GM23338 (cell line): ENCODE data around the gene RAC3. TPM values are rescaled to one million over a fixed set of nuclear protein-coding genes. Genes with fewer than 3 reads are reported as not detected.

Experiments
- ATAC-seq: fragments of 200-7000 bp; cut with Tn5 transposase; 3 replicates; pipeline ENCODE4 v1.9.1; 2020
- DNase-seq: peaks from one replicate; pipeline ENCODE4 v3.0.0-alpha.2; 2015; ENCODE audit warnings: low spot score
- H2AFZ ChIP-seq: fragments of 200-600 bp; sonication (generic); 2 replicates; pipeline ENCODE4 v1.8.0; 2016; ENCODE audit warnings: antibody characterized with exemption, mild to moderate bottlenecking, moderate library complexity
- H3F3A ChIP-seq: fragments of 200-600 bp; sonication (generic); replicated peaks from 2 replicates; pipeline ENCODE4 v1.8.0; 2017; ENCODE audit warnings: antibody characterized with exemption, mixed run types, low read depth
- H3K27ac ChIP-seq: fragments of 200-600 bp; sonication (generic); 2 replicates; pipeline ENCODE4 v1.6.1; 2016; ENCODE audit warnings: low read depth
- H3K27me3 ChIP-seq: fragments of 200-600 bp; sonication (generic); 2 replicates; pipeline ENCODE4 v1.8.0; 2016; ENCODE audit warnings: mild to moderate bottlenecking, mixed run types, moderate library complexity; ENCODE audit not compliant: insufficient read depth
- H3K36me3 ChIP-seq: fragments of 200-600 bp; sonication (generic); 2 replicates; pipeline ENCODE4 v1.8.0; 2016; ENCODE audit warnings: mild to moderate bottlenecking; ENCODE audit not compliant: insufficient read depth
- H3K4me1 ChIP-seq: fragments of 200-600 bp; sonication (generic); 2 replicates; pipeline ENCODE4 v1.8.0; 2016; ENCODE audit warnings: mild to moderate bottlenecking, moderate library complexity; ENCODE audit not compliant: insufficient read depth
- H3K4me2 ChIP-seq: fragments of 200-600 bp; sonication (generic); 2 replicates; pipeline ENCODE4 v1.7.1; 2017; ENCODE audit warnings: mixed run types
- H3K4me3 ChIP-seq: fragments of 200-600 bp; sonication (generic); 2 replicates; pipeline ENCODE4 v1.6.1; 2016; ENCODE audit warnings: mixed run types
- H3K79me2 ChIP-seq: fragments of 200-600 bp; sonication (generic); replicated peaks from 2 replicates; pipeline ENCODE4 v1.8.0; 2017; ENCODE audit warnings: mild to moderate bottlenecking; ENCODE audit not compliant: insufficient read depth
- H3K9me2 ChIP-seq: fragments of 200-600 bp; sonication (generic); 2 replicates; pipeline ENCODE4 v1.8.0; 2017; ENCODE audit not compliant: insufficient read depth
- H4K20me1 ChIP-seq: fragments of 200-600 bp; sonication (generic); replicated peaks from 2 replicates; pipeline ENCODE4 v1.8.0; 2017; ENCODE audit warnings: mild to moderate bottlenecking; ENCODE audit not compliant: insufficient read depth
- H3K27ac Mint-ChIP-seq: 2 replicates; pipeline ENCODE4 v1.8.0; 2020; ENCODE audit warnings: inconsistent platforms, mild to moderate bottlenecking, moderate library complexity, mixed read lengths
- H3K27me3 Mint-ChIP-seq: 3 replicates; pipeline ENCODE4 v1.8.0; 2022; ENCODE audit warnings: low read depth, mild to moderate bottlenecking, moderate library complexity, mixed read lengths, inconsistent platforms; ENCODE audit not compliant: insufficient read depth, poor library complexity
- H3K36me3 Mint-ChIP-seq: 3 replicates; pipeline ENCODE4 v1.8.0; 2021; ENCODE audit warnings: low read depth, mild to moderate bottlenecking, inconsistent platforms, moderate library complexity, mixed read lengths
- H3K4me1 Mint-ChIP-seq: 3 replicates; pipeline ENCODE4 v1.8.0; 2020; ENCODE audit warnings: mild to moderate bottlenecking, inconsistent platforms, mixed read lengths
- H3K4me3 Mint-ChIP-seq: 3 replicates; pipeline ENCODE4 v1.8.0; 2021; ENCODE audit warnings: moderate library complexity, mild to moderate bottlenecking, inconsistent platforms, mixed read lengths
- H3K9me3 Mint-ChIP-seq: 3 replicates; pipeline ENCODE4 v1.8.0; 2020; ENCODE audit warnings: moderate library complexity, mild to moderate bottlenecking, inconsistent platforms, mixed read lengths
- CREB1 ChIP-seq: fragments of 250-450 bp; sonication (Bioruptor Pico); IDR thresholded peaks from 2 replicates; pipeline ENCODE4 v1.5.0; 2020; ENCODE audit warnings: low read depth, mild to moderate bottlenecking, moderate library complexity
- EZH2 ChIP-seq: fragments of 200-600 bp; sonication (generic); IDR thresholded peaks from one replicate; pipeline ENCODE4 v1.8.0; 2017; ENCODE audit warnings: antibody characterized with exemption, mild to moderate bottlenecking, low read depth; ENCODE audit not compliant: unreplicated experiment
- EZH2phosphoT487 ChIP-seq: fragments of 200-600 bp; sonication (generic); IDR thresholded peaks from one replicate; pipeline ENCODE4 v1.8.1; 2018; ENCODE audit warnings: antibody characterized with exemption; ENCODE audit not compliant: unreplicated experiment
- JUNB ChIP-seq: IDR thresholded peaks from one replicate; pipeline ENCODE4 v1.6.1; 2016; ENCODE audit warnings: antibody characterized with exemption; ENCODE audit not compliant: unreplicated experiment
- NANOG ChIP-seq: IDR thresholded peaks from 2 replicates; pipeline ENCODE4 v1.6.1; 2016; ENCODE audit warnings: antibody characterized with exemption, borderline replicate concordance
- POLR2AphosphoS5 ChIP-seq: IDR thresholded peaks from 2 replicates; pipeline ENCODE4 v1.6.1; 2016; ENCODE audit warnings: antibody characterized with exemption, low read depth
- STAT1 ChIP-seq: IDR thresholded peaks from one replicate; pipeline ENCODE4 v1.6.1; 2016; ENCODE audit warnings: antibody characterized with exemption; ENCODE audit not compliant: unreplicated experiment
- ZNF114 ChIP-seq: fragments of 250-450 bp; sonication (Bioruptor Pico); IDR thresholded peaks from 2 replicates; pipeline ENCODE4 v1.5.0; 2020; ENCODE audit warnings: mild to moderate bottlenecking, moderate library complexity
- polyA plus RNA-seq: library from polyadenylated mRNA; unstranded; fragments of >200 nt; fragmentation: Nextera tagmentation; extraction: Ambion mirVana; gene quantifications from 2 replicates; pipeline ENCODE4 v1.2.1, GENCODE V29; 2016
- total RNA-seq: library from RNA; depleted of rRNA; stranded (reverse); fragments of >200 nt; shearing (Covaris generic); gene quantifications from 2 replicates; pipeline ENCODE4 v1.2.3, GENCODE V29; 2014
- TF ChIP-seq, protein P1 (sequence below): IDR thresholded peaks from one replicate; pipeline ENCODE4 v1.6.1; 2018; ENCODE audit warnings: antibody characterized with exemption; ENCODE audit not compliant: unreplicated experiment
- TF ChIP-seq, protein P2 (sequence below), 2 experiments: fragments of 200-600 bp in 1 of 2; sonication (generic) in 1 of 2; conservative IDR thresholded peaks; 2 replicates each; pipeline versions ENCODE4 v1.5.1 to v1.6.1; 2016 to 2017; ENCODE audit warnings: antibody characterized with exemption in 2 of 2, low read depth in 2 of 2, mild to moderate bottlenecking in 2 of 2, moderate library complexity in 1 of 2
- TF ChIP-seq, protein P3 (sequence below): IDR thresholded peaks from 2 replicates; pipeline ENCODE4 v1.6.1; 2016; ENCODE audit warnings: antibody characterized with exemption

Gene RAC3
- total and polyA plus RNA-seq, 2 experiments from 2014 or later = 31.5 to 293 TPM

DNA sequence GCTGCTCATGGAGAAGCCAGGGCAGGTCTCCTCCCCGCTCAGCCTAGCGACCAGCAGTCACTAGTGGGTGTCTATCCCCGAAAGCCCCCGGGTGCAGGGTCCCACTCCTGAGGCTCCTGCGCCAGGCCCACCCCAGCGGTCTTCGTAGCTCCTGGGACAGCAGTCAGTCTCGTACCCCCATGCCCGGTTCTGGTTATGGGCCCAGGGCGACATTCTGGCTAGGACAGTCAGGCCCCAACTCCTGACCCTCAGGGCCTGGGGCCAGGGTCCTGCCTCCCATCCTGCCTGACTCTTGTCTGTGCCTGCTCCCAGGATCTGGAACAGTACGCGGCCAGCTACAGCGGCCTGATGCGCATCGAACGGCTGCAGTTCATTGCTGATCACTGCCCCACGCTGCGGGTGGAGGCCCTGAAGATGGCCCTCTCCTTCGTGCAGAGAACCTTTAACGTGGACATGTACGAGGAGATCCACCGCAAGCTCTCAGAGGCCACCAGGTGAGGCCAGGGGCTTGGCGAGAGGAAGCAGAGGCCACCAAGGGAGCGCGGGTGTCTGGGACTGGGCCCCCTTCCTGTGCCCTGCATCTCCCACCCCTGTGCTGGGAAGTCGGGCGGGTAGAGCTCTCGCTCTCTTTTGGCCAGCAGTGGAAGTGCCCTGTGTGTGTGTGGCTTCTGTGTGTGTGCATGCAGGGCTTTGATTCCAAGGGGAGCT lies 22.2 kb downstream of the RAC3 start (continued):
- TF ChIP-seq, protein P1, sequence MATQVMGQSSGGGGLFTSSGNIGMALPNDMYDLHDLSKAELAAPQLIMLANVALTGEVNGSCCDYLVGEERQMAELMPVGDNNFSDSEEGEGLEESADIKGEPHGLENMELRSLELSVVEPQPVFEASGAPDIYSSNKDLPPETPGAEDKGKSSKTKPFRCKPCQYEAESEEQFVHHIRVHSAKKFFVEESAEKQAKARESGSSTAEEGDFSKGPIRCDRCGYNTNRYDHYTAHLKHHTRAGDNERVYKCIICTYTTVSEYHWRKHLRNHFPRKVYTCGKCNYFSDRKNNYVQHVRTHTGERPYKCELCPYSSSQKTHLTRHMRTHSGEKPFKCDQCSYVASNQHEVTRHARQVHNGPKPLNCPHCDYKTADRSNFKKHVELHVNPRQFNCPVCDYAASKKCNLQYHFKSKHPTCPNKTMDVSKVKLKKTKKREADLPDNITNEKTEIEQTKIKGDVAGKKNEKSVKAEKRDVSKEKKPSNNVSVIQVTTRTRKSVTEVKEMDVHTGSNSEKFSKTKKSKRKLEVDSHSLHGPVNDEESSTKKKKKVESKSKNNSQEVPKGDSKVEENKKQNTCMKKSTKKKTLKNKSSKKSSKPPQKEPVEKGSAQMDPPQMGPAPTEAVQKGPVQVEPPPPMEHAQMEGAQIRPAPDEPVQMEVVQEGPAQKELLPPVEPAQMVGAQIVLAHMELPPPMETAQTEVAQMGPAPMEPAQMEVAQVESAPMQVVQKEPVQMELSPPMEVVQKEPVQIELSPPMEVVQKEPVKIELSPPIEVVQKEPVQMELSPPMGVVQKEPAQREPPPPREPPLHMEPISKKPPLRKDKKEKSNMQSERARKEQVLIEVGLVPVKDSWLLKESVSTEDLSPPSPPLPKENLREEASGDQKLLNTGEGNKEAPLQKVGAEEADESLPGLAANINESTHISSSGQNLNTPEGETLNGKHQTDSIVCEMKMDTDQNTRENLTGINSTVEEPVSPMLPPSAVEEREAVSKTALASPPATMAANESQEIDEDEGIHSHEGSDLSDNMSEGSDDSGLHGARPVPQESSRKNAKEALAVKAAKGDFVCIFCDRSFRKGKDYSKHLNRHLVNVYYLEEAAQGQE = no peak

DNA sequence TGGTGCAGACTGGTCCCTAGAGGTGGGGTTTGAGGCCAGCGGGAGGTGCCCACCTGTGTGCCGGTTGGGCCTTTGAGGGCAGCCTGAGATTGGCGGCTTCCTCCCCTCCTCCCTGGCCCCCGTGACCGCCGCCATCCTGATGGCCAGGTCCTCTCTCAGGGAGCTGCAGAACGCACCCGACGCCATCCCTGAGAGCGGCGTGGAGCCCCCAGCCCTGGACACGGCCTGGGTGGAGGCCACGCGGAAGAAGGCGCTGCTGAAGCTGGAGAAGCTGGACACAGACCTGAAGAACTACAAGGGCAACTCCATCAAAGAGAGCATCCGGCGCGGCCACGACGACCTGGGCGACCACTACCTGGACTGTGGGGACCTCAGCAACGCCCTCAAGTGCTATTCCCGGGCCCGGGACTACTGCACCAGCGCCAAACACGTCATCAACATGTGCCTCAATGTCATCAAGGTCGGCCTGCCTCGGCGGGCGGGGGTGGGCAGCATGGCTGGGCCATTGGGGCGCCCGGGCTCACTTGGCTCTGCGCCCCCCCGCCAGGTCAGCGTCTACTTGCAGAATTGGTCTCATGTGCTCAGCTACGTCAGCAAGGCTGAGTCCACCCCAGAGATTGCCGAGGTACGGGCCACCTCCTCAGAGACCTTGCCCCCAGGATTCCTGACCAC lies 23.0 kb downstream of the RAC3 start:
- H2AFZ ChIP-seq = no peak overlapping the region
- DNase-seq (no peak), ATAC-seq (no peak)
- no peaks in the 10 kb centered on the region for H3K9me3 Mint-ChIP-seq
- peaks cover 21% of the 10 kb centered on the region for H3K36me3 Mint-ChIP-seq
- no peak overlapping the region for H3K4me2 ChIP-seq
- H3K36me3 ChIP-seq = peaks cover 4% of the 10 kb centered on the region; the same call in 1 of the 2 replicates
- H3K4me1 Mint-ChIP-seq = no peaks in the 10 kb centered on the region; the same call in 2 of the 3 replicates
- no peak overlapping the region for H3K4me3 Mint-ChIP-seq
- no peak overlapping the region for H3K4me3 ChIP-seq
- H3K27ac Mint-ChIP-seq = no peak overlapping the region
- peaks cover 8% of the 10 kb centered on the region; the same call in 1 of the 2 replicates for H4K20me1 ChIP-seq
- peaks cover 15% of the 10 kb centered on the region for H3K27me3 Mint-ChIP-seq
- H3K4me1 ChIP-seq = no peaks in the 10 kb centered on the region
- no peak overlapping the region for H3K27ac ChIP-seq
- TF ChIP-seq EZH2phosphoT487 (no peak), CREB1 (CRISPR knock-in tag) (0 out of 2 replicates have a peak, but pooled peaks have one; percentile 24)
- H3K9me2 ChIP-seq = no peaks in the 10 kb centered on the region
- H3K79me2 ChIP-seq = peaks cover 9% of the 10 kb centered on the region; the same call in 1 of the 2 replicates
- 0 out of 2 replicates have a peak, but pooled peaks cover 6% of the 10 kb centered on the region for H3F3A ChIP-seq
- H3K27me3 ChIP-seq = no peaks in the 10 kb centered on the region

DNA sequence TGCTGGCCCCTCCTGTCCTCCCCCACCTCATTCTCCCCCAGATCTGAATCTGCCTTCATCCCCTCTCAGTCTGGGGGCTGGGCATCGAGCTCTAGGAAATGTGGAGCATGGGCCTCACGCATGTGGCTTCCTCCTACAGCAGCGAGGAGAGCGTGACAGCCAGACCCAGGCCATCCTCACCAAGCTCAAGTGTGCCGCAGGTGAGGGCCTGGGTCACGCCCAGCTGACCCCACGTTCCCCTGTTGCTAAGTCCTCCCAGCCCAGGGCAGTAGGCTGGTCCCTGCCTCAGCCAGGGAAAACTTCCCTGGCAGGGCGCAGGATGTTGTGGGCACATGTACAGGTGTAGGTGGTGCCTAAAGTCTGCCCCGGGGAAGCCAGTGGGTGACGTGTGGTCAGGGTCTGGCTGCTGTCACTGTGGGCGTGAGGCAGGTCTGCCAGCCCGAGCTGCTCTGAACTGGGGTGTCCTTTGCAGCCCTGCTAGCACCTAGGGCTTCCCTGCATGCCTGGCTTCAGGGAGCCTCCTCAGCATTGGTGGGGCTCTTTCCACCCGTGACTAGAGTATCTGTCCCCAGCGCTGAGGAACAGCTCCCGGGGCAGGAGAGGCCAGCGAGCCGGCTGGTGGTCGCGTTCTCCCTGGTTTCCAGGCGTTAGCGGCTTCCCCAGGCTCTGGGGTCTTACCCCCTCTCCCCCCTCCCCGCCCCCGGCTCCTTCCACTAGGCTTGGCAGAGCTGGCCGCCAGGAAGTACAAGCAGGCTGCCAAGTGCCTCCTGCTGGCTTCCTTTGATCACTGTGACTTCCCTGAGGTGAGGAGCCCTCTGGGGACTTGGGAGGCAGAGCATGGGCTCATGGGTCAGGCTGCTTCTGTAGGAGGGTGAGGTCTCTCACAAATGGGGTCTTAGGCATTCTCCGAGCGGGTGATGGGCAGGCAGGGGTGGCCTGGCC lies 23.8 kb downstream of the RAC3 start:
- Histone ChIP-seq H3F3A (peaks cover 9% of the 10 kb centered on the region; the same call in 1 of the 2 replicates), H3K27me3 (no peaks in the 10 kb centered on the region), H2AFZ (no peak overlapping the region), H4K20me1 (peaks cover 8% of the 10 kb centered on the region; the same call in 1 of the 2 replicates), H3K4me1 (no peaks in the 10 kb centered on the region), H3K4me3 (no peak overlapping the region), H3K79me2 (peaks cover 9% of the 10 kb centered on the region; the same call in 1 of the 2 replicates), H3K27ac (no peak overlapping the region), H3K9me2 (no peaks in the 10 kb centered on the region), H3K4me2 (no peak overlapping the region), H3K36me3 (peaks cover 4% of the 10 kb centered on the region; the same call in 1 of the 2 replicates)
- no peak for ATAC-seq
- Mint-ChIP-seq H3K4me1 (no peaks in the 10 kb centered on the region; the same call in 2 of the 3 replicates), H3K36me3 (peaks cover 22% of the 10 kb centered on the region), H3K27me3 (peaks cover 16% of the 10 kb centered on the region), H3K4me3 (no peak overlapping the region), H3K27ac (no peak overlapping the region), H3K9me3 (no peaks in the 10 kb centered on the region)
- DNase-seq = no peak
- no peak for TF ChIP-seq JUNB
- no peak for TF ChIP-seq STAT1
- TF ChIP-seq NANOG = no peak
- no peak for TF ChIP-seq POLR2AphosphoS5
- TF ChIP-seq, protein P2, sequence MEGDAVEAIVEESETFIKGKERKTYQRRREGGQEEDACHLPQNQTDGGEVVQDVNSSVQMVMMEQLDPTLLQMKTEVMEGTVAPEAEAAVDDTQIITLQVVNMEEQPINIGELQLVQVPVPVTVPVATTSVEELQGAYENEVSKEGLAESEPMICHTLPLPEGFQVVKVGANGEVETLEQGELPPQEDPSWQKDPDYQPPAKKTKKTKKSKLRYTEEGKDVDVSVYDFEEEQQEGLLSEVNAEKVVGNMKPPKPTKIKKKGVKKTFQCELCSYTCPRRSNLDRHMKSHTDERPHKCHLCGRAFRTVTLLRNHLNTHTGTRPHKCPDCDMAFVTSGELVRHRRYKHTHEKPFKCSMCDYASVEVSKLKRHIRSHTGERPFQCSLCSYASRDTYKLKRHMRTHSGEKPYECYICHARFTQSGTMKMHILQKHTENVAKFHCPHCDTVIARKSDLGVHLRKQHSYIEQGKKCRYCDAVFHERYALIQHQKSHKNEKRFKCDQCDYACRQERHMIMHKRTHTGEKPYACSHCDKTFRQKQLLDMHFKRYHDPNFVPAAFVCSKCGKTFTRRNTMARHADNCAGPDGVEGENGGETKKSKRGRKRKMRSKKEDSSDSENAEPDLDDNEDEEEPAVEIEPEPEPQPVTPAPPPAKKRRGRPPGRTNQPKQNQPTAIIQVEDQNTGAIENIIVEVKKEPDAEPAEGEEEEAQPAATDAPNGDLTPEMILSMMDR (conservative IDR thresholded peaks at IDR 0.05; ENCODE audit: low read depth in 2 of 2) = no peak
- TF ChIP-seq, protein P3, sequence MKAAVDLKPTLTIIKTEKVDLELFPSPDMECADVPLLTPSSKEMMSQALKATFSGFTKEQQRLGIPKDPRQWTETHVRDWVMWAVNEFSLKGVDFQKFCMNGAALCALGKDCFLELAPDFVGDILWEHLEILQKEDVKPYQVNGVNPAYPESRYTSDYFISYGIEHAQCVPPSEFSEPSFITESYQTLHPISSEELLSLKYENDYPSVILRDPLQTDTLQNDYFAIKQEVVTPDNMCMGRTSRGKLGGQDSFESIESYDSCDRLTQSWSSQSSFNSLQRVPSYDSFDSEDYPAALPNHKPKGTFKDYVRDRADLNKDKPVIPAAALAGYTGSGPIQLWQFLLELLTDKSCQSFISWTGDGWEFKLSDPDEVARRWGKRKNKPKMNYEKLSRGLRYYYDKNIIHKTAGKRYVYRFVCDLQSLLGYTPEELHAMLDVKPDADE = no peak
- TF ChIP-seq ZNF114 (CRISPR knock-in tag) = no peak
- no peak for TF ChIP-seq CREB1 (CRISPR knock-in tag)
- no peak for TF ChIP-seq EZH2
